NB4 (cell line): ENCODE results near the gene COG5.

Experiments used
- MYC ChIP-seq: IDR thresholded peaks from 2 replicates; pipeline ENCODE4 v1.6.1; 2011; ENCODE audit warnings: low read depth, low read length
- POLR2A ChIP-seq: IDR thresholded peaks from 2 replicates; pipeline ENCODE4 v1.6.1; 2011; ENCODE audit warnings: mild to moderate bottlenecking; ENCODE audit not compliant: insufficient read length; ENCODE audit errors: extremely low read depth
- TF ChIP-seq, protein P1 (sequence below): IDR thresholded peaks from one replicate; pipeline ENCODE4 v1.5.1; 2012; ENCODE audit warnings: low read depth, low read length

DNA sequence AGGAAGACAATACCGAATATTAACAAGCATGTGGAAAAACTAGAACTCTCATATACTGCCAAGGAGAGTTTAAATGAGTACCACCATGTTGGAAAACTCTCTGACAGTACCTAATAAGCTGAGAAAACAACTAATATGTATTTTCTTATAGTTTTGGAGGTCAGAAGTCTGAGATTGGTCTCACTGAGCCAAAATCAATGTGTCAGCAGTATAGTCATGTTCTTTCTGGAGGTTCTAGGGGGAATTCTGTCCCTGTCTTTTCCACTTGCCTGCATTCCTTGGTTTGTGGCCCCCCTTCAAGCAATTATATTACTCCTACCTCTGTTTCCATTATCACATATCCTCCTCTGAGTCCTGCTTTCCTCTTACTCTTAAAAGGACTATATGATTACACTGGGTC, 250.4 kb downstream of the COG5 start:
- TF ChIP-seq, protein P1, sequence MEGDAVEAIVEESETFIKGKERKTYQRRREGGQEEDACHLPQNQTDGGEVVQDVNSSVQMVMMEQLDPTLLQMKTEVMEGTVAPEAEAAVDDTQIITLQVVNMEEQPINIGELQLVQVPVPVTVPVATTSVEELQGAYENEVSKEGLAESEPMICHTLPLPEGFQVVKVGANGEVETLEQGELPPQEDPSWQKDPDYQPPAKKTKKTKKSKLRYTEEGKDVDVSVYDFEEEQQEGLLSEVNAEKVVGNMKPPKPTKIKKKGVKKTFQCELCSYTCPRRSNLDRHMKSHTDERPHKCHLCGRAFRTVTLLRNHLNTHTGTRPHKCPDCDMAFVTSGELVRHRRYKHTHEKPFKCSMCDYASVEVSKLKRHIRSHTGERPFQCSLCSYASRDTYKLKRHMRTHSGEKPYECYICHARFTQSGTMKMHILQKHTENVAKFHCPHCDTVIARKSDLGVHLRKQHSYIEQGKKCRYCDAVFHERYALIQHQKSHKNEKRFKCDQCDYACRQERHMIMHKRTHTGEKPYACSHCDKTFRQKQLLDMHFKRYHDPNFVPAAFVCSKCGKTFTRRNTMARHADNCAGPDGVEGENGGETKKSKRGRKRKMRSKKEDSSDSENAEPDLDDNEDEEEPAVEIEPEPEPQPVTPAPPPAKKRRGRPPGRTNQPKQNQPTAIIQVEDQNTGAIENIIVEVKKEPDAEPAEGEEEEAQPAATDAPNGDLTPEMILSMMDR = no peak
- TF ChIP-seq POLR2A = no peak
- TF ChIP-seq MYC = no peak
